ENCODE results near the gene TNFAIP2.

Gene TNFAIP2

GRCh38 chr14:103186241-103186822, 63.1 kb downstream of the TNFAIP2 start:
- no peak for DNase-seq (ENCODE audit: low spot score)

Data from activated CD4-positive, alpha-beta T cell treated with anti-CD3 and anti-CD28 coated beads, Interleukin-2, Interleukin-4, amounts not matched to agents 100 ng/mL and 50 ng/mL, durations not matched to agents 16 hours and 8 hours (primary cell).